GM12892 (cell line): Measurements from ENCODE around the gene ZNF579.

Experiments used
- POLR2A ChIP-seq: IDR thresholded peaks from 2 replicates; pipeline ENCODE4 v1.6.1; 2011; ENCODE audit warnings: low read depth, low read length, control low read depth
- POLR2AphosphoS5 ChIP-seq: IDR thresholded peaks from 2 replicates; pipeline ENCODE4 v1.6.1; 2011; ENCODE audit warnings: low read depth, low read length, control low read depth

DNA sequence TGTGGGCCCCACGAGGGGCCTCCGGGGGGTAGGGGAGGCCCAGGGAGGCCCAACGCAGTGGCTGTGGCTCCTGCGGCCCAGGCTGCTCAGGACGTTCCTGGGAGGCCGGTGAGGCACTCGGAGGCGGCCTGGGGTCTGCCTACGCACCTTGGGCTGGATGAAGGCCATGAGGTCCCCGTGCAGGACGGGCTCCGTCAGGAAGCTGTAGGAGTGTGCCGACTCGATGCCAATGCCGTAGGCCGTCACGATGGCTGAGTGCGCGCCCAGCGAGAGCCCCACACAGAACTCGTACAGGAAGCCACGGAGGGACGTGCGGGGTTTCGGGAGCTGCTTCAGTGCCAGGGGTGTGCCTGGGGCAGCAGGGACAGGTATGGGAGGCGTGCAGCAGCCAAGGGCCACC, 49.7 kb downstream of the ZNF579 start:
- no peak for TF ChIP-seq POLR2A
- no peak for TF ChIP-seq POLR2AphosphoS5
